HPDE6-E6E7 (cell line): ENCODE measurements around the gene GXYLT1.
"Not testable (repeated sequence)": the region's sequence is repeated elsewhere in the genome, so short reads cannot be mapped to it uniquely, and the experiment has no call there.

Experiments
- DNase-seq: peaks from one replicate; pipeline ENCODE4 v3.0.0; 2011; ENCODE audit warnings: missing footprints; ENCODE audit errors: extremely low spot score

Gene GXYLT1

DNA sequence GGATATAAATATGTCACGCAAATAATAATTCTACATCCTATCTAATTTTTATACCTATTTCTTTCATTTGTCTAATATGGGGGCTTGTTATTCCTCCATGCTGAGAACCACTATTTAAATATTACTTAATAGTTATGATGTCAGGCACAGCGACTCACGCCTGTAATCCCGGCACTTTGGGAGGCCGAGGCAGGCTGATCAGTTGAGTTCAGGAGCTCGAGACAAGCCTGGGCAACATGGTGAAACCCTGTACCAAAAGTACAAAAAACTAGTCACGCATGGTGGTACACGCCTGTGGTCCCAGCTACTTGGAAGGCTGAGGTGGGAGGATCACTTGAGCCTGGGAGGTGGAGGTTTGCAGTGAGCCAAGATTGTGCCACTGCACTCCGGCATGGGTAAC lies 45.2 kb downstream of the GXYLT1 start:
- no peak for DNase-seq

DNA sequence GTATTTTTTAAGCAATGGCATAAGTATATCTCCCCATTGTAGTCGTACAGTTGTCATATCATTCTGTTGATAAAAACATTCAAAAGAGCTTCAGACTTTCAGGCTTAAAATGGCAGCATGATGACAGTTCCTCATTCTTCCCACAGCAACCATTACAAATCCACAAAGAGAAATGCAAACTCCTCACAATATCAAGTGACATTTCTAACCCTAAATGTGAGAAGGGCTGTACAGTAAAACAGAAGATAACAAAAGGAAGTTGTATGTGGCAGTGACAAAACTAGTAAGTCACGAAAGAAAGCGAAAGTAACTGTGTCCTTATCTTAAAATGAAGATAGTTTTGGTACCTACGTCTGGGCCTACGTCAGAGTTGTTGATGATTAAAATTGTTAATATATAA lies 46.7 kb downstream of the GXYLT1 start:
- no peak for DNase-seq

DNA sequence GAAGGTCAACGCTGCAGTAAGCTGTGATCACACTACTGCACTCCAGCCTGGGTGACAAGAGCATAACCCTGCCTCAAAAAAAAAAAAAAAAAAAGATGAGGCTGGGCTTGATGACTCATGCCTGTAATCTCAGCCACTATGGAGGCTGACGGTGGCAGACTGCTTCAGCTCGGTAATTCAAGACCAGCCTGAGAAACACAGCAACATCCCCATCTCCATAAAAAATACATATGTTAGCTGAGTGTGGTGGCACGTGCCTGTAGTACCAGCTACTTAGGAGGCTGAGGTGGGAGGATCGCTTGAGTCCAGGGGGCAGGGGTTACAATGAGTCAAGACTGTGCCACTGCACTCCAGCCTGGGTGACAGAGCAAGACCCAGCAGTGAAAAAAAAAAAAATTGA lies 50.4 kb downstream of the GXYLT1 start:
- DNase-seq, result no peak

DNA sequence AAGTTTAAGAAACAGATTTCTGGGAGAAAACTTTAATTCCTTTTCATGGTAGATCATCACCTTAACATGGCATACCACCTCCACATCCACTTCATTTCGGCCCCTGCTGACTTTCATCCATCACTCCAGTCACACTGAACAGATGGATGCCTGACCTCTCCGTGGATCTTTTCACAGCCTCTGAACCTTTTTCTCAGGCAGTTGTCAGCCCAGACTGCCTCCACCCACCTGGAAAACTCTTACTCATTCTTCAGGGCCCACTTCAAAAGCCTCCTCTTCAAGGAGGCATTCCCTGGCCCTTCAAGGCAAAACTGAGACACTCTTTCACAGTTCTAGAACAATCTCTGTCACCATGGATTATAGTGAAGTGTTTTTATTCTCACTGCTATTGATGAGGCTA lies 52.9 kb downstream of the GXYLT1 start:
- DNase-seq, result no peak

DNA sequence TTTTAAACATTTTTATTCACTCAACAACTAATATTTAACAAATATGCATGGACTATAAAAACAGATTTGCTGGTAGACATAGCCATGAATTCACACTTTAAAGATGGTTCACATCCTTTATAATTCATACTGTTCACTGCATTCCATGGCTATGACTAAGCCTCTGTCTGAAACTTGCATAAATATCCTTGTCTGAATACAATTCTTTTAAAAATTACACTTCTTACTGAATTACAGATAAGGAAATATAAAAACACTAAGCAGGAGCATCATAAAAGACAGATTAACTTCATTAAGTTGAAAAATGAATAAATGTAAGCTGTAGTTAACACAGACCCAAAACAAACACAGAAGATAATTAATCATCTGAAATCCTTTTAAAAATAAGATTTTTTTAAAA lies 53.8 kb downstream of the GXYLT1 start:
- no peak for DNase-seq

DNA sequence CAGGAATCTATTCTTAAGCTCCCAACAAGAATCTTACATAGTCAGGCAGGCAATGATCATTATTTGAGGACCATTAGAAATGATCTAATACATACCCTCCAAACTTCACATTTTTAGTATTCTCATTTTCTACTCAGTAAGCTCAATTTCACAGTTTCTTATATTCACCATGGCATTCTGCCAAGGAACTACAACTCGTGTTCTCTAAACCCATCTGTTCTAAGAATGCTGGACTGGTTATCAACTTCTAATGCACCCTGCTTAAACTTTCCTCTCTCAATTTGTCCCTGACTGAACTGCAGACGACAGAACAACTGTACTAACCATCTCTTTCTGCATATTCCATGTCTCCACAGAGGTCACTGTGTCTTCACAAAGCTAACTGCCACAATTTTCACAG lies 58.6 kb downstream of the GXYLT1 start:
- no peak for DNase-seq

DNA sequence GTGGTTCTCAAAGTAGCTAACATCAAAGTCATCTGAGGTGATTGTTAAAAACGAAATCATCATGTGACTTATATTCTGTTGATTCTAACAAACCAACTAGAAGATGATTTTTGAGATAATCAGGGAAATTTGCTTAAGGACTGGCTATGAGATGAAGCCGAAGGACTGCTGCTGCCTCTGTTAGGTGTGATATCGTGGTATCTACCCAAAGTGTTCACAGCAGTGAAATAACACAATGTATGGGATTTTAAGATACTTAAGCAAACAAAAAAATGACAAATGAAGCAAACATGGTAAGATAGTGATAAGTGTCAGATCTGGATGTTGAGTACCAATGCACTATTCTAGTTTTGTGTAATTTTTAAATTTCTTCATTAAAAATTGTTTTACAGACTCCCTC lies 59.1 kb downstream of the GXYLT1 start:
- no peak for DNase-seq

DNA sequence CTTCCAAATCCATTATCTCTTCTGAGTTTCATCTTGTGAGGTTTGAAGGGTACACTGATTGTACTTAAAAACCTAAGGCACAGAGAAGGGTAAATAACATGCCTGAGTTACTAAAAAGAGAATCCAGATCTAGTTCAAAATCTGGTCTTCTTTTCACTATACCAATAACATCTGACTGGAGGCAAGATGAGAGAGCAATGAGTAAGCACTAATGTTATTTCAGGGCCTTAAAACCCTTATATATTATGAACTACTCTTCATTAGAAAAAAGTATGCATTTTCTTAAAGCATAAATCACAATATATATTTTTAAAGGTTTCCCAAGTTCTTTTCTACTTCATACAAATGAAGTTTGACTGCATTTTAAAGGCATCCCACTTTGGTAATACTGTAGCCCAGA lies 60.2 kb downstream of the GXYLT1 start:
- no peak for DNase-seq

DNA sequence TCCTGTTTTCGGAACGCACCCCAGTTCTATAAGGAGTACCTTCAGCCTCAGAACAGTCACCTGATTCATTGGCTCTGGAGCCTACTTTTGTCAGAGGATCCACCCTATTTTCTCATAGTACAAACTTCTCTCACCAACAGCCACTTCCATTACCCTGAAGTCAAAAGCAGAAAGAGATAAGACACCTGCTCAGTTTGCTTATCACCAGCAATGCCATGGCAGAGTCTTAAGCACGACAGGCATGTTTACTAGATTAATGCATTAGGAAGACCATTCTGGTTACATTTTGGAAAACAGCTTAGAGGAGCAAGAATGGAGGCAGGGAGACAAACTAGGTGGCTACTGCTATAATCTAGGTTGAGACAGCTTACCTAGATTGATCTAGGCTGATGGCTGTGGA lies 67.7 kb downstream of the GXYLT1 start:
- no peak for DNase-seq

DNA sequence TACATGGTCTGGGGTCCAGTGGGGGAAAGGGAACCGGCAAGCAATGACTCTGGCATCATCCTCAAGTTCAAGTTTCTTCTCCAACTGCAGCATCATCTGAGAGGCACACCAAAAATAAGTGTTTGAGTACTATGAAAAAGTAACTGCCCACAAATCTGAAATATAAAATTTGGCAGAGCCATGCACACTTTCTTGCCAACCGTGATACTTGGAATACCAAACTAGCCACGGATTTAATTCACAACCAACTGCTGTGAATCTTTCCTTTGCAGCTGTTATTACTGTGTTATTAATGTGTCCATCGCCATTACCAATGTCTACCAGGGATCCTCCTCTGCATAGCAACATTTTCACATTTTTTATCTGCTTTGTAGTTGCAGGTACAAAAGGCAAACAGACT lies 74.6 kb downstream of the GXYLT1 start:
- DNase-seq, result no peak

DNA sequence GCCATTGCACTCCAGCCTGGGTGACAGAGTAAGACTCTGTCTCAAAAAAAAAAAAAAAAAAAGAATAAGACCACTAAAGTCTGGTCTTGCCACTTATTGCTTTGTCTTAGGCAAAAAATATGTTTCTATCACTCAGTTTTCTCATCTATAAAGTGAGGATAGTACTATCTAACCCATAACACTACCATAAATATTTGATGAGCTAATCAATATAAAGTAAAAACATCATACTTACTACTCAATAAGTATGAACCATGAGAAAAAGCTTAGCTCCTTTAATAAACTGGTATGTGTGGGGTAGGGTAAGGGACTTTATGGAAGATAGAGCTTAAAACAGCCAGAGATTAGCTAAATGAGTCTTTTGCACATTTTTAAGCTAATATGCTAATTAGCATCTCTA lies 85.5 kb downstream of the GXYLT1 start:
- no peak for DNase-seq

DNA sequence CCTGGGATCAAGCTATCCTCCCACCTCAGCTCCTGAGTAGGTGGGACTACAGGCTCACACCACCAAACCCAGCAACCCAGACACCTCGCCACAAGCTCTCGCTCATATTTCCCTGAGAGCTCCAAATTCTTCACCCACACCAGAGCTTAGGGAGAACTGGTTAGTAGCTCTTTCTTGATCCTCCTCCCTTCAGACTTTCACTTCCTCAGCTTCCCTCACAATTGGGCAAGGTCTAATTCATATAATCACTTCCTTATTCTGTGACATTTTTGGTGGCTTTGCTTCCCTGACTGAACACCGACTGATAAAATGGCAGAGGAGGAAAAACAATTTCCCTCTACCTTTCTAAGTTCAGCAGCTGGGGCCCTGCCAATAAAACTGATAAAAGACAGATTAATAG lies 88.5 kb downstream of the GXYLT1 start:
- no peak for DNase-seq

DNA sequence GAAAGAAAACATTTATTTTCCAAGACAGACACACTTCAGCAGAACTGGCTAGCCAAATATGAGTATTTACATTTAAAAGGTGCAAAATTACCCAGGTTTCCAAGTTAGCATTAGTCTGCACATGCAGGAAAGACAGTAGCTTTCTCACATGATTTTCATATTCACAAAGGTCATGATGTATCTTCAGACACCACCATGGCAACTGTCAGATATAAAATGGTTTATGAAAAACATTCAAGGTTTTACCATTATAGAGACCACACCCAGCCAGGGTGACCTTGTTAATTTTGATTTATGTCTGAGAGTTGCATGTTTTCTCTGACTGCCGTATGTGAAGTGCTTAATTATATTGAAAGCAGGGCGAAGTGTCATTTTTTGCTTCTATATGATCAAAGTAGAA lies 91.2 kb downstream of the GXYLT1 start:
- DNase-seq, result no peak

DNA sequence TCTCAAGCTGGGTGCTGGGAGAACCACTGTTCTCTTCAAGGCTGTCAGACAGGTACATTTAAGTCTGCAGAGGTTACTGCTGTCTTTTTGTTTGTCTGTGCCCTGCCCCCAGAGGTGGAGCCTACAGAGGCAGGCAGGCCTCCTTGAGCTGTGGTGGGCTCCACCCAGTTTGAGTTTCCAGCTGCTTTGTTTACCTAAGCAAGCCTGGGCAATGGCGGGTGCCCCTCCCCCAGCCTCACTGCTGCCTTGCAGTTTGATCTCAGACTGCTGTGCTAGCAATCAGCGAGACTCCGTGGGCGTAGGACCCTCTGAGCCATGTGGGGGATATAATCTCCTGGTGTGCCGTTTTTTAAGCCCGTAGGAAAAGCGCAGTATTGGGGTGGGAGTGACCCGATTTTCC lies 95.7 kb downstream of the GXYLT1 start:
- not testable (repeated sequence) for DNase-seq

DNA sequence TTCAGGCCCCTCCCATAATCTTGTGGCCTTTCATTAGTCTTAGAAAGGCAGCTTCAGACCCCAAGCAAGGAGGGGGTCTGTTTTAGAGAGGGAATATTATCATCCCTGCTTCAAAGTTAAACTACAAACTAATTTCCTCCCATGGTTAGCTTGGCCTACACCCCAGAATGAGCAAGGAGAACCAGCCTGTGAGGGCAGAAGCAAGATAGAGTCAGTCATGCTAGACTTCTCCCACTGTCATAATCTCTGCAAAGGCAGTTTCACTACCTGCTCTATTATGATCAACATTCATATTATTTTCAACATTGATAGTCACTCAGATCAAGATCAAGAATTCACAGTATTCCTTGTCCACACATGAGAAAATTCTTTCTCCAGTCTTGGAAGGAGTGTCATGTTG lies 105.1 kb downstream of the GXYLT1 start:
- no peak for DNase-seq

DNA sequence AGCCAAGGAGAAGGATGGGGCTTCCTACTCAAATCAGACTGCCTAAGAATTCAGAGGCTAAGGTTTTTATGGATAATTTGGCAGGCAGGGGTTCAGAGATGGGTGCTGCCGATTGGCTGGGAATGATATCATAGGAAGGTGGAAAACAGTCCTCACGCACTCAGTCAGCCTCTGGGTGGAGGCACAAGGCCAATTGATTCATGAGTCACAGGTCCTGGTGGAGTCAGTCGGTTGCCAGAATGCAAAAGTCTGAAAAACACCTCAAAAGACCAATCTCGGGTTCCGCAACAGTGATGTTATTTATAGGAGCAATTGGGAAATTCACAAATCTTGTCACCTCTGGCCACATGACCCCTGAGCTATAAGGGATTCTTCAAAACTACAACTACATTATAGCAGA lies 105.5 kb downstream of the GXYLT1 start:
- peak; percentile 15 for DNase-seq

DNA sequence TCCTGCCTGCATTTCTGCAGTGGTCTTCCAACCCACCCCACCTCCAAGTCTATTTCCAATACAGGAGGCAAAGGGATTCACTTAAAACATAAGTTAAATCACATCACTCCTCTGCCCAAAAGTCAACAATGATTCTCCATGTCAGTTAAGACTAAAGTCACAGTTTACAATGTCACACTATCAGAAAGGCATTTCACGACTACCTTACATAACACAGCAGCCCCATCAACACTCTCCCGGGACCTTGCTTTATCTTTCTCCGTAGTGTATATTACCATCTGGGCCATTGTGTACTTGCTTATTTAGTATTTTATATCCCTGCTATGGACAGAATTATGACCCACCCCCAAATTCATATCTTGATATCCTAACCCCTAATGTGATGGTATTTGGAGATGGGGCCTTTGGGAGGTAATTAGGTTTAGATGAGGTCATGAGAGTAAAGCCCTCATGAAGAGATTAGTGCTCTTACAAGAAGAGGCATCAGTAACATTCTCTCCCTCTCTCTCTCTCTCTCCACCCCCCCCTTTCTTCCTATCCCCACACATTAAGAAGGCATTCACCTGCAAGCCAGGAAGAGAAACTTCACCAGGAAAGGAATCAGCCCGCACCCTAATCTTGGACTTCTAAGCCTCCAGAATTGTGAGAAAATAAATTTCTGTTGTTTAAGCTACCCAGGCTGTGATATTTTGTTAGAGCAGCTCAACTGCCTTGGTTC lies 112.7 kb downstream of the GXYLT1 start:
- DNase-seq, result no peak
